Retinal pigment epithelial cell (primary cell): ENCODE measurements around the gene WNT2.

Experiments
- DNase-seq: peaks from one replicate; pipeline ENCODE4 v3.0.0-alpha.2; 2010; ENCODE audit warnings: low read depth
- H3K4me3 ChIP-seq: 2 replicates; pipeline ENCODE4 v1.5.1; 2011; ENCODE audit warnings: mild to moderate bottlenecking, low read length, control low read depth, moderate library complexity
- TF ChIP-seq, protein P1 (sequence below): conservative IDR thresholded peaks from 2 replicates; pipeline ENCODE4 v1.5.1; 2011; ENCODE audit warnings: low read depth, low read length, control low read depth, inconsistent platforms

WNT2 gene

DNA sequence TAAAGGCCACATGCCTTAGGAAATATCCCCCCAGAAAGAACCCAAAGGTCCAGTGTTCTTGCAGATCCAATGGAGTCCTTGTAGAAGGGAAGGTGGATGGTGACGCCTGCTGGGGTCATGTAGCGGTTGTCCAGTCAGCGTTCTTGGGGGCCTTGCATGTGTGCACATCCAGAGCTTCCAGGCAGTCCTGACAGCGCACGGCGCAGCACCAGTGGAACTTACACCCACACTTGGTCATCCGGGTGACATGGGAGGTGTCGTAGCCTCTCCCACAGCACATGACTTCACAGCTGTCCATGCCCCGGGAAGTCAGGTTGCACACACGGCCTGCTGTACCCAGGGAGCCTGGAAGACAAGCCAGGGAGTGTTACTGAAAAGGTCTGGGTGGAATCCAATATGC, 44.8 kb downstream of the WNT2 start:
- no peak overlapping the region for H3K4me3 ChIP-seq
- no peak for DNase-seq
- TF ChIP-seq, protein P1, sequence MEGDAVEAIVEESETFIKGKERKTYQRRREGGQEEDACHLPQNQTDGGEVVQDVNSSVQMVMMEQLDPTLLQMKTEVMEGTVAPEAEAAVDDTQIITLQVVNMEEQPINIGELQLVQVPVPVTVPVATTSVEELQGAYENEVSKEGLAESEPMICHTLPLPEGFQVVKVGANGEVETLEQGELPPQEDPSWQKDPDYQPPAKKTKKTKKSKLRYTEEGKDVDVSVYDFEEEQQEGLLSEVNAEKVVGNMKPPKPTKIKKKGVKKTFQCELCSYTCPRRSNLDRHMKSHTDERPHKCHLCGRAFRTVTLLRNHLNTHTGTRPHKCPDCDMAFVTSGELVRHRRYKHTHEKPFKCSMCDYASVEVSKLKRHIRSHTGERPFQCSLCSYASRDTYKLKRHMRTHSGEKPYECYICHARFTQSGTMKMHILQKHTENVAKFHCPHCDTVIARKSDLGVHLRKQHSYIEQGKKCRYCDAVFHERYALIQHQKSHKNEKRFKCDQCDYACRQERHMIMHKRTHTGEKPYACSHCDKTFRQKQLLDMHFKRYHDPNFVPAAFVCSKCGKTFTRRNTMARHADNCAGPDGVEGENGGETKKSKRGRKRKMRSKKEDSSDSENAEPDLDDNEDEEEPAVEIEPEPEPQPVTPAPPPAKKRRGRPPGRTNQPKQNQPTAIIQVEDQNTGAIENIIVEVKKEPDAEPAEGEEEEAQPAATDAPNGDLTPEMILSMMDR: no peak

DNA sequence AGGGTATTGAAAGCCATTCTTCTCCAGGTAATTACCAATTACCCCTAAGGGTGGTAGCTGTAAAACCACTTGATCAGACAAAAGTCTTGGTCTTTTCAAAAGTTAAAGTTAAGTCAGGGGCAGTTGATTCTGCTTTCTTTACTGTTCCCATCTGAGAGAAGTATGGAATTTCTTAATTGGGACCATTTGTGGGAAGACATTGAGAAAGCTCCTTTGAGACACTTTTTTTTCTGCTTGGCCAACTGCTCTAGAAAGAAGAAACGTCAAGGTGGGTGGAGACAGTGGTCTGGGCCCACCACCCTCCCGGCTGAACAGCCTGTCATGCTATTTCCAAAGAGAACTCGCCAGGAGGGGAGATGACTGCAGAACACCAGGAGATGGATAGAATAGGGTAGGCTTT, 45.3 kb downstream of the WNT2 start:
- TF ChIP-seq, protein P1: no peak
- DNase-seq: no peak
- no peak overlapping the region for H3K4me3 ChIP-seq

DNA sequence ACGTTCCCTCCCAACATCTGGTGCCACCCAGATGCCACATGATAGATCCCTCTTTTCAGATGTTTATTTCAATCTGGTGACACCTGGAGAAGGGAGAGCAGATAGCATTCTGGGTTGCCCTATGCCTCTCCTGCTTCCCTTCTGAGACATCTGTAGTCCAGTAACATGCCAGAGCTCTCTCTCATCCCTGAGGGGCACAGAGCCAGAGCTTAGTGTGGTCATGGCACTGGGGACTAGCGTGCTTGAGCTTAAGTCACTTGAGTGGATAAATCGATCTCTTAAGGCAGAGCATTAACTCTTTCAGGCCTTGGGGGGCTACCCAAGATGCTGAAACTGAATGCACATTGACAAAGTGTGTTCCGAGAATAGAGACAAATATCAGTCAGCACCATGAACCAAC, 47.9 kb downstream of the WNT2 start:
- no peak overlapping the region for H3K4me3 ChIP-seq
- no peak for DNase-seq
- TF ChIP-seq, protein P1: no peak

DNA sequence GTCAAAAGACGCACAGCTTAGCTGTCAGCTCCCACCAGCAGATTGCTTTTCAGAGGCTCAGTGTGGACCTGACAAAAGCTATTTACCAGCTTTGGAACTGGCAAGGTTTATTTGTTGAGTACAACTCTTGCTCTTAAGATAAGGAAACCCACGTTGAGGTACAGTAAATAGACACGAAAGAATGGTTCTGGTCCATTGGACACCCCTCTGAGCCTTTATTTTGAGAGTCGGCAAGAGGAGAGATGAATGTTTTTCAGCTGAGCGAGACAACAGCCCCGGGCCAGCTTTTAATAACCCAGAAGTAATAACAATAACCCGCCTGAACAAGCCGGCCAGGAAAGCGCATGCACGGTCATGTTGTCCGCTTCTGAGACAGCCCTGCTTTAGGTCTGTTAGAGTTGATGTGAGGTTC, 49.0 kb downstream of the WNT2 start:
- no peak overlapping the region for H3K4me3 ChIP-seq
- DNase-seq: no peak
- TF ChIP-seq, protein P1: no peak

DNA sequence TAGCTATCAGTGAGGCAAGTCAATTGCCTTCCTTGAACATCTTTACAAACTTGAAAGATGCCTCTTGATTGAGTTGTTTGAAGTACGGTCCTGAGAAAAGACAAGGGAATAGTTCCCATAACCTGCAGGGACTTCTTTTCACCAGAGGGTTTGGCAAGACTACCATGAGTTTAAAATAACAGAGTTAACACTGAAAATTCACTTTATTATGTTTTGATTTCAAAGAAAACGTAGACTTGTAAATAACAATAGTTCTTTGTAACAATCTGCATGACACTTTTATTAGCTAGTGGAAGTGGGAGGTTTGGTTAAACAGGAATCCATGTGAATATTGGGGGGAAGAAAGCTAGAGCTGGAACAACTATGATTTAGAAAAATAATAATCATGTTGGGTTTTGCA, 49.5 kb downstream of the WNT2 start:
- DNase-seq: no peak
- TF ChIP-seq, protein P1: no peak
- no peak overlapping the region for H3K4me3 ChIP-seq

DNA sequence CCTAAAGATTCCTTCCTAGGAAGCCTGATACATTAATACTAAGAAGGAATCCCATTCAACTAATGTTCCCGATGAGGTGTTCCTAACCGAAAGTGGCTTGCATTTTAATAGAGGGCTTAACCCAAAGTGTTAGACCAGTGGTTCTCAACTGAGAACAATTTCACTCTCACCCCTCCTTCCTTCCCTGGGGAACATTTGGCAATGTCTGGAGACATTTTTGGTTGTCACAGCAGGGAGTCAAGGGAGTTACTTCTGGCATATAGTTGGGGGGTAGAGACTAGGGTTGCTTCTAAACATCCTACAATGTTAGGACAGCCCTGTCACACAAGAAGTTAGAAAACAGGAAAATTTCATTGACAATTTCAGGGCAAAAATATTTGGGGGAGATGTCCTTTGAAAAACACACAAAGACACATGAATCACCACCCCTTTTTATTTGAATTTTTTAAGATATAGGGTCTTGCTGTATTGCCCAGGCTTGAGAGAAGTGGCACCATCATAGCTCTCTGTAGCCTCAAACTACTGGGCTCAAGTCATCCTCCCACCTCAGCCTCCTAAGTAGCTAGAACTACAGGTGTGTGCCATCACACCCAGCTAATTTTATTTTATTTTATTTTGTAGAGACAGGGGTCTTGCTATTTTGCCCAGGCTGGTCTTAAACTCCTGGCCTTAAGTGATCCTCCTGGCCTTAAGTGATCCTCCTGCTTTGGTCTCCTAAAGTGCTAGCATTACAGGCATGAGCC, 50.7 kb downstream of the WNT2 start:
- no peak overlapping the region for H3K4me3 ChIP-seq
- no peak for DNase-seq
- TF ChIP-seq, protein P1: no peak

DNA sequence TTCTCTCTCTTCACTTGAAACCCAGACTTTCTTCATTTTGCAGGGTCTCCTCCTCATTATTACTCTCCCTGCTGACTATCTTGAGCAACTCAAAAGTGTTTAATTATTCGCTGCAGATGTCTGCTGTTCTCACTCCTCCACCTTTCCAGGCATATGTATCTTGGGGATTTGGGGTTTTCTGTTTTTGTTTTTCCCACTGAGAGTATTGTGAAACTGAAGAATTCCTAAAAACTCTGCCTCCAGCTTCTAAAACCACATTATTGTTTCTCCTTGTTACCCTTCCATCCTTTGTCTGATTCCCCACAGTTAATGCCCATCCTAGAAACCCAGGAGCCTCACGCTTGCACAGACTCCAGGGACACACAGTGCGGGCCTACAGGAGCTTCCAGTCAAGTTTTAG, 51.3 kb downstream of the WNT2 start:
- H3K4me3 ChIP-seq: no peak overlapping the region
- TF ChIP-seq, protein P1: no peak
- DNase-seq: no peak
